Thoracic aorta (tissue), 2 donors: ENCODE data around the gene CCDC190. TPM values are rescaled to one million over a fixed set of nuclear protein-coding genes. Genes with fewer than 3 reads are reported as not detected.

Source experiments
- ATAC-seq: fragments of 150-250 bp; one replicate; pipeline ENCODE4 v1.8.0; 2017; ENCODE audit warnings: low read depth; ENCODE audit not compliant: insufficient number of reproducible peaks, low FRiP score
- DNase-seq: peaks from one replicate; pipeline ENCODE4 v3.0.0-alpha.2; 2020; ENCODE audit warnings: low spot score
- H3K27ac ChIP-seq, 2 donors: fragments of 200-600 bp; sonication (generic); 1 replicate in 1 of 2; 2 replicates in 1 of 2; pipeline ENCODE4 v1.5.1; 2016; ENCODE audit warnings: mild to moderate bottlenecking in 2 of 2, moderate library complexity in 2 of 2
- H3K27me3 ChIP-seq: fragments of 200-600 bp; sonication (generic); replicated peaks from 2 replicates; pipeline ENCODE4 v1.6.0; 2016; ENCODE audit warnings: mild to moderate bottlenecking; ENCODE audit not compliant: insufficient read depth
- H3K36me3 ChIP-seq: fragments of 200-600 bp; sonication (generic); one replicate; pipeline ENCODE4 v1.5.1; 2016
- H3K4me1 ChIP-seq, 2 donors: fragments of 200-600 bp; sonication (generic); 1 replicate in 1 of 2; 2 replicates in 1 of 2; pipeline versions ENCODE4 v1.5.1 to v1.6.0; 2016; ENCODE audit warnings: low read depth in 2 of 2, mild to moderate bottlenecking in 1 of 2; ENCODE audit not compliant: control insufficient read depth in 1 of 2
- H3K4me3 ChIP-seq: fragments of 200-600 bp; sonication (generic); 2 replicates; pipeline ENCODE4 v1.5.1; 2016; ENCODE audit warnings: mild to moderate bottlenecking
- H3K9me3 ChIP-seq: fragments of 200-600 bp; sonication (generic); 2 replicates; pipeline ENCODE4 v1.5.1; 2016
- CTCF ChIP-seq: fragments of 200-600 bp; sonication (generic); IDR thresholded peaks from one replicate; pipeline ENCODE4 v1.5.1; 2019; ENCODE audit warnings: antibody characterized with exemption
- total RNA-seq, 2 donors: library from RNA; depleted of rRNA; stranded (reverse); fragments of >200 nt; gene quantifications; one replicate each; pipeline versions ENCODE4 v1.1.0 to v1.2.3, GENCODE V29; 2016

CCDC190 gene
- total RNA-seq, 2 donors from 2014 or later, result 15.6 TPM; not detected in 1

GRCh38 chr1:162847839-162848453, 13.0 kb downstream of the CCDC190 start:
- no peaks in the 10 kb centered on the region for H3K9me3 ChIP-seq
- no peak for ATAC-seq
- peak overlapping the region; percentile 14 for H3K4me3 ChIP-seq
- H3K27me3 ChIP-seq, result no peaks in the 10 kb centered on the region
- no peaks in the 10 kb centered on the region for H3K36me3 ChIP-seq
- peak; percentile 97 for TF ChIP-seq CTCF
- peaks cover 3 to 7% of the 10 kb centered on the region in 2 donors for H3K4me1 ChIP-seq
- peak; percentile 36 for DNase-seq
- H3K27ac ChIP-seq, result no peak overlapping the region

- Histone ChIP-seq H3K36me3 (no peaks in the 10 kb centered on the region), H3K27ac (no peak overlapping the region), H3K4me3 (no peak overlapping the region), H3K27me3 (no peaks in the 10 kb centered on the region), H3K4me1 (peaks cover 3 to 7% of the 10 kb centered on the region in 2 donors), H3K9me3 (no peaks in the 10 kb centered on the region)
- no peak for TF ChIP-seq CTCF
- DNase-seq, result no peak
- no peak for ATAC-seq
Measured at GRCh38 chr1:162846256-162847212, 14.4 kb downstream of the CCDC190 start.

GRCh38 chr1:162844153-162844552, 16.8 kb downstream of the CCDC190 start:
- DNase-seq, result no peak
- ATAC-seq, result no peak
- H3K27me3 ChIP-seq, result no peaks in the 10 kb centered on the region

GRCh38 chr1:162840250-162840839, 20.6 kb downstream of the CCDC190 start:
- no peak for TF ChIP-seq CTCF
- no peak for DNase-seq
- H3K27me3 ChIP-seq, result no peaks in the 10 kb centered on the region
- no peaks in the 10 kb centered on the region for H3K36me3 ChIP-seq
- H3K4me1 ChIP-seq, result no peaks in the 10 kb centered on the region
- no peak for ATAC-seq
- no peak overlapping the region for H3K4me3 ChIP-seq
- no peak overlapping the region for H3K27ac ChIP-seq
- H3K9me3 ChIP-seq, result peaks cover 9% of the 10 kb centered on the region

More at GRCh38 chr1:162844153-162844552, 16.8 kb downstream of the CCDC190 start:
- no peak for TF ChIP-seq CTCF
- H3K36me3 ChIP-seq, result no peaks in the 10 kb centered on the region
- H3K27ac ChIP-seq, result no peak overlapping the region
- H3K4me1 ChIP-seq, result peaks cover 3 to 7% of the 10 kb centered on the region in 2 donors
- H3K4me3 ChIP-seq, result no peak overlapping the region
- H3K9me3 ChIP-seq, result peaks cover 4% of the 10 kb centered on the region

- H3K4me1 ChIP-seq, result no peaks in the 10 kb centered on the region
- no peaks in the 10 kb centered on the region for H3K36me3 ChIP-seq
- no peaks in the 10 kb centered on the region for H3K27me3 ChIP-seq
- H3K27ac ChIP-seq, result no peak overlapping the region
- peaks cover 9% of the 10 kb centered on the region for H3K9me3 ChIP-seq
- no peak for TF ChIP-seq CTCF
- ATAC-seq, result no peak
- no peak for DNase-seq
- H3K4me3 ChIP-seq, result no peak overlapping the region
Measured at GRCh38 chr1:162838863-162839262, 22.1 kb downstream of the CCDC190 start.
